Thyroid gland (tissue), 4 donors: ENCODE results near the gene C10orf120. TPM values are rescaled to one million over a fixed set of nuclear protein-coding genes. Genes with fewer than 3 reads are reported as not detected.

Experiments used
- DNase-seq, 2 donors: peaks; one replicate each; pipeline ENCODE4 v3.0.0-alpha.2; 2019
- H3K27ac ChIP-seq, 3 donors: fragments of 200-600 bp; sonication (generic); 1 replicate in 2 of 3; 2 replicates in 1 of 3; pipeline ENCODE4 v1.5.1; 2016 to 2019; ENCODE audit warnings: mild to moderate bottlenecking in 1 of 3, moderate library complexity in 1 of 3
- H3K27me3 ChIP-seq: fragments of 200-600 bp; sonication (generic); one replicate; pipeline ENCODE4 v1.5.1; 2019
- H3K36me3 ChIP-seq, 2 donors: fragments of 200-600 bp; sonication (generic); one replicate each; pipeline ENCODE4 v1.5.1; 2016 to 2019
- H3K4me1 ChIP-seq, 2 donors: fragments of 200-600 bp; sonication (generic); one replicate each; pipeline ENCODE4 v1.5.1; 2017 to 2019
- H3K4me3 ChIP-seq, 3 donors: fragments of 200-600 bp; sonication (generic); replicated peaks in 1 of 3; 1 replicate in 2 of 3; 2 replicates in 1 of 3; pipeline ENCODE4 v1.5.1; 2016; ENCODE audit warnings: mild to moderate bottlenecking in 1 of 3
- H3K9me3 ChIP-seq: fragments of 200-600 bp; sonication (generic); one replicate; pipeline ENCODE4 v1.5.1; 2017
- POLR2A ChIP-seq, 2 donors: fragments of 450-650 bp; IDR thresholded peaks; one replicate each; pipeline ENCODE4 v1.6.1; 2017; ENCODE audit warnings: antibody characterized with exemption in 2 of 2, mild to moderate bottlenecking in 2 of 2, moderate library complexity in 1 of 2
- WGBS, 2 donors: methylation state at CpG; one replicate each; pipeline ENCODE4 v1.1.5; 2017; 5-methylcytosine and 5-hydroxymethylcytosine counted together
- intact Hi-C: fragments of 100-400 bp; cut with DNase I; formaldehyde crosslinking; loops from one replicate; pipeline ENCODE4 v1.15.1; 2023
- total RNA-seq, 4 donors: library from RNA; depleted of rRNA; stranded (reverse); fragments of >200 nt; gene quantifications; one replicate each; pipeline ENCODE4 v1.2.3, GENCODE V29; 2016
- TF ChIP-seq, protein P1 (sequence below), 6 experiments: fragments of 200-600 bp in 3 of 6; fragments of 450-650 bp in 3 of 6; sonication (generic) in 3 of 6; IDR thresholded peaks; one replicate each; pipeline ENCODE4 v1.5.1; 2016 to 2019; ENCODE audit warnings: antibody characterized with exemption in 6 of 6, mild to moderate bottlenecking in 2 of 6, inconsistent platforms in 1 of 6, moderate library complexity in 1 of 6

The C10orf120 gene
- total RNA-seq, 4 donors from 2014 or later = not detected

DNA sequence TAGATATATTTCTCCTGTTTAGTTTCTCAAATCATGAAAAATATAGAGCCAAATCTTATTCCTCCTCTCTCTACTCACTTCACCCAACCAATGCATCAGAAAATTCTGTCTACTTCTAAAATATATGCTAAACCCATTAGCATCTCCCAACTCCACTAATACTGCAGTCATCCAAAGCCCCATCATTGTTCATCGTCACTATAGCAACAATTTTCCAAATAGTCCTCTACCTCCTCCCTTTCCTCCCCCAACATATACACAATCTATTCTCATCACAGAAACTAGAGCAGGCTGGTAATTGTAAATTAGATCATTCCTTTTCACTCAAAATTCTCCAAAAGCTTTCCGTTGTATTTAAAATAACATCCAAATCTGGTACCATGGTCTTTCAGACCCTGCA, 38.4 kb upstream of the C10orf120 start:
- intact Hi-C loops = no loop called here

DNA sequence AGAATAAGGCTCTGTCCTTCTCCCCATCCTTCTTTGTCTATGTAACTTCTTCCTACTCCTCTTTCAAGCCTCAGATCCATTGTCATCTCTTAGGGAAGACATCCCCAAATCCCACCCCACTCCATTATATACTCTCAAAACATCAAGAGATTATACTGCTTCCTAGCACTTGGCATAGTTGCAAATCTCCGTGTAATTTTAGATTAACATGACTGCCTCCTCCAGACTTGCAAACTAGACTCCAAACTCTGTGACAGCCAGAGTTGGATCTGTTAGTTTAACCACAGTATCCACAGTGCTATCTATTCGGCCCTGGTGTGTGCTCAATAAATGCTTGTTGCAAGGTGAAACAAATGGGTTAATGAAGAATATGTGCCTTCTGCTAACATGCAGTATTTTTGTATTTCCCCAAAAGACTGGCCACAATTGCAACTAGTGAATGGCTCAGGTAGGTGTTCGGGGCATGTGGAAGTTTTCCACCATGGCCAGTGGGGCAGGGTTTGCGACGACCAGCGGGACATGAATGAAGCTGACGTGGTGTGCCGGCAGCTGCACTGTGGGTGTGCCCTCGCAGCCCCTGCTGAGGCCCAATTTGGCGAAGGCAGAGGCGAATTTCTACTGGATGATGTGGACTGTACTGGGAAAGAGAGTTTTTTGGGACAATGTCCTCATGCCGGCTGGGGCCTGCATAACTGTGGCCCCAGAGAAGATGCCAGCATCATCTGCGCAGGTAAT, 34.5 kb upstream of the C10orf120 start:
- Histone ChIP-seq H3K27ac (no peak overlapping the region), H3K36me3 (no peaks in the 10 kb centered on the region), H3K27me3 (no peaks in the 10 kb centered on the region), H3K9me3 (no peaks in the 10 kb centered on the region), H3K4me1 (no peaks in the 10 kb centered on the region), H3K4me3 (no peak overlapping the region)
- no peak for DNase-seq
- intact Hi-C loops = no loop called here
- no peak for TF ChIP-seq POLR2A (IDR thresholded peaks at IDR 0.05)
- TF ChIP-seq, protein P1, sequence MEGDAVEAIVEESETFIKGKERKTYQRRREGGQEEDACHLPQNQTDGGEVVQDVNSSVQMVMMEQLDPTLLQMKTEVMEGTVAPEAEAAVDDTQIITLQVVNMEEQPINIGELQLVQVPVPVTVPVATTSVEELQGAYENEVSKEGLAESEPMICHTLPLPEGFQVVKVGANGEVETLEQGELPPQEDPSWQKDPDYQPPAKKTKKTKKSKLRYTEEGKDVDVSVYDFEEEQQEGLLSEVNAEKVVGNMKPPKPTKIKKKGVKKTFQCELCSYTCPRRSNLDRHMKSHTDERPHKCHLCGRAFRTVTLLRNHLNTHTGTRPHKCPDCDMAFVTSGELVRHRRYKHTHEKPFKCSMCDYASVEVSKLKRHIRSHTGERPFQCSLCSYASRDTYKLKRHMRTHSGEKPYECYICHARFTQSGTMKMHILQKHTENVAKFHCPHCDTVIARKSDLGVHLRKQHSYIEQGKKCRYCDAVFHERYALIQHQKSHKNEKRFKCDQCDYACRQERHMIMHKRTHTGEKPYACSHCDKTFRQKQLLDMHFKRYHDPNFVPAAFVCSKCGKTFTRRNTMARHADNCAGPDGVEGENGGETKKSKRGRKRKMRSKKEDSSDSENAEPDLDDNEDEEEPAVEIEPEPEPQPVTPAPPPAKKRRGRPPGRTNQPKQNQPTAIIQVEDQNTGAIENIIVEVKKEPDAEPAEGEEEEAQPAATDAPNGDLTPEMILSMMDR (IDR thresholded peaks at IDR 0.05) = no peak
- WGBS, 2 donors = 83 to 88% methylated on average over 13 of the region's 13 CpGs

More for the DNA sequence above, 38.4 kb upstream of the C10orf120 start:
- Histone ChIP-seq H3K9me3 (no peaks in the 10 kb centered on the region), H3K4me1 (no peaks in the 10 kb centered on the region), H3K4me3 (no peak overlapping the region), H3K27ac (no peak overlapping the region), H3K36me3 (no peaks in the 10 kb centered on the region), H3K27me3 (no peaks in the 10 kb centered on the region)
- TF ChIP-seq, protein P1 (IDR thresholded peaks at IDR 0.05) = no peak
- TF ChIP-seq POLR2A (IDR thresholded peaks at IDR 0.05) = no peak
- WGBS, 2 donors = 93 to 95% methylated on average over 2 of the region's 2 CpGs
- no peak for DNase-seq

DNA sequence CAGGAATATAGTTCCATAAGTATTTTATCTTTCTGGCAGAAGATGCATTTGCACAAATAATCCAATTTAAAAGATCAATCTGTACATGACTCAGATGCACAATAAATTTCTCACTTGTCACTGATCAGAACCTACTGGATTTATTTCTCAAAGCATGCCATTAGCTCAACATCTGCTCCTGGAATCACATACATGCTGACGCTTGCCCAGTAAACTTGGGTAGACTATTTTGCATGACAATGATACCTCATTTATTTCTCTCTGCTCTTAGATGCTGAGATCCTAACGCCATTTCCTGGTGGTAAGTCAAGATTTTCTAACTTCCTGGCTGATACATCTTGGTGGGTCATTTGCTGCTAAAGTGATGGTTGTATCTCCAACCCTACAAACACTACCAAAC, 33.8 kb upstream of the C10orf120 start:
- H3K27ac ChIP-seq = no peak overlapping the region
- no peak for TF ChIP-seq POLR2A (IDR thresholded peaks at IDR 0.05)
- H3K4me1 ChIP-seq = no peaks in the 10 kb centered on the region
- no peaks in the 10 kb centered on the region for H3K9me3 ChIP-seq
- no peaks in the 10 kb centered on the region for H3K27me3 ChIP-seq
- H3K4me3 ChIP-seq = no peak overlapping the region
- 66 to 73% methylated on average over 2 of the region's 2 CpGs for WGBS, 2 donors
- intact Hi-C loops = no loop called here
- H3K36me3 ChIP-seq = no peaks in the 10 kb centered on the region
- no peak for DNase-seq

DNA sequence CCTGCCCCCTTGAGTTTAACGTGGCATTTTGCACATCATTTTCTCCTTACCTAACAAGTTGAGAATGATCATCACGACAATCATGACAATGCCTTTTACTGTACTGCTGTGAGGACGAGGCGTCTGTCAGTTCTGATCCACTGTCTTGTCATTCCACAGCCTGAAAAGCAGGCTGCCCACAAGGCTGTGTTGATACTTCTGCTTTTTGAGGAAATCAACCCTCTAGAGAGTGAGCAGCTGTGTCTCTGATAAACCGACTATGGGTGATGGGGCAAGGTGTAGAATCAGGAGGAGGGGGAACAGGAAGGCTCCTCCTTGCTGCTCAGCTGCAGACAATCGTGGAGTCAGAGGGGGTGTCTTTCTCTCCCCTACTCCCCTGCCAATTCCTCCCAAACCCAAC, 30.6 kb upstream of the C10orf120 start:
- DNase-seq = no peak
- intact Hi-C loops = no loop called here
- TF ChIP-seq, protein P1 (IDR thresholded peaks at IDR 0.05) = no peak
- TF ChIP-seq POLR2A (IDR thresholded peaks at IDR 0.05) = no peak
- no peaks in the 10 kb centered on the region for H3K4me1 ChIP-seq
- no peaks in the 10 kb centered on the region for H3K27me3 ChIP-seq
- no peaks in the 10 kb centered on the region for H3K9me3 ChIP-seq
- 46 to 61% methylated on average over 6 of the region's 6 CpGs for WGBS, 2 donors
- no peak overlapping the region for H3K4me3 ChIP-seq
- no peak overlapping the region for H3K27ac ChIP-seq
- H3K36me3 ChIP-seq = no peaks in the 10 kb centered on the region

DNA sequence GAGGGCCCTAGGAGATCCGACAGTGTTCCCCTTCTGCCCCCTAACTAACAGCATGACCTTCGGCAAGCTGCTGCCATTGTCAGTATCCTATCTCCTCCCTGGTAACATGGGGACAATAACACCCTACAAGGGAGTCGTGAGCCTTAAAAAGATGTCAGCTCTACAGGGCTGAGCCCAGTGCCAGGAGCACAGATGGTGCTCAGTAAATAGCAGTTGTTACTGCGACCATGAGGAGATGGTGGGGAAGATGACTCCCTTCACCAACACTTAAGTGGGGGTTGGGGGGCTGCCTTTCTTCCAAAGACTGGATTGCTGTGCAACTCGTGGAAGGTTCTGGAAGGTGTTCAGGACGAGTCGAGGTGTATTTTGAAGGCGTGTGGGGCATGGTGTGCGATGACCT, 29.5 kb upstream of the C10orf120 start:
- no peaks in the 10 kb centered on the region for H3K36me3 ChIP-seq
- 77 to 81% methylated on average over 9 of the region's 9 CpGs for WGBS, 2 donors
- no peak for DNase-seq
- H3K27ac ChIP-seq = no peak overlapping the region
- no peaks in the 10 kb centered on the region for H3K9me3 ChIP-seq
- intact Hi-C loops = no loop called here
- H3K27me3 ChIP-seq = no peaks in the 10 kb centered on the region
- no peak overlapping the region for H3K4me3 ChIP-seq
- no peak for TF ChIP-seq POLR2A (IDR thresholded peaks at IDR 0.05)
- TF ChIP-seq, protein P1 (IDR thresholded peaks at IDR 0.05) = no peak
- H3K4me1 ChIP-seq = no peaks in the 10 kb centered on the region
